GM21576 (cell line): ENCODE data around the gene DZIP1L.
"Not testable (repeated sequence)": the region's sequence is repeated elsewhere in the genome, so short reads cannot be mapped to it uniquely, and the experiment has no call there.

Experiments
- ATAC-seq: cut with Tn5 transposase; IDR thresholded peaks from one replicate; pipeline ENCODE4 v1.9.1; 2021; ENCODE audit warnings: mild to moderate bottlenecking, moderate library complexity; ENCODE audit not compliant: unreplicated experiment

DZIP1L gene

DNA sequence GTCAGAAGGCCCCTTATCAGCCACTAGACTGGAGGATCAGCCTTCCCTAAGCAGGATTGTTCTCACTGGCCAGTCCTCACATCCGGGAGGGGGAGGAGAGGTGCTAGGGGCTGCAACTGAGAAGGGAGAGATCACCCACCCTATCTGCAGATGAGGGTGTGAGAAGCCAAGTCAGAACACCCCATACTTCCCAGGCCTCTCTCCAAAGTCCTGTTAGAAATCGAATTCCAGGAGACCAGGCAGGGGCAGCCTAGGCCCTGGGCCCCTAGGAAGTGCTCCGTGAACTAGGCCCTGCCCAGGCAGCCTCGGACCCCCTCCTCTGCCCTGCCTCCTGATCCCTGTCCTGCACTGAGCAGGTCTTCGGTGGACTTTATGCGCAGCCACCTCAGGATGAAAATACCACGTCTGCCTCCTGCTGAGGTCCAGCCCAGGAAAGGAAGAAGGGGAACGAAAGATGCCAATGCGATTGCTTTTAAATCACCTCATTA, 933 bp downstream of the DZIP1L start:
- no peak for ATAC-seq

DNA sequence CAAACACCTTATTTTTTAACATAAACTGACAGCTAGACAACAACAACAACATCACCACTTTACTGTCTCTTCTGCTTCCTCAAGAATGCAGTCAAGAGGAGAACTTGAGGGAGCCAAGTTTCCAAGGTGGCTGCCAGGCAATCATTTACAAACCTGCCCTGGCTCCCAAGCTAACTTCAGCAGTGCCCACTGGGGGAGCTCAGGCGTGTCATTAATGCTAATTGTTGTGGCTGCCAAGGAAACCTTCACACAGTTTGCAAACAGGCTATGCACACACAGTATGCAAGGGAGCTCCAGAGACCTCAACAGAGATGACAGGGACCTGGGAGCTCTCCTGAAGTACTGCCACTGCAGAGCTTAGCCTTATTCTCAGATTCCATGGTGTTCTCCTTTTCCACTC, 2.1 kb downstream of the DZIP1L start:
- ATAC-seq, result no peak

DNA sequence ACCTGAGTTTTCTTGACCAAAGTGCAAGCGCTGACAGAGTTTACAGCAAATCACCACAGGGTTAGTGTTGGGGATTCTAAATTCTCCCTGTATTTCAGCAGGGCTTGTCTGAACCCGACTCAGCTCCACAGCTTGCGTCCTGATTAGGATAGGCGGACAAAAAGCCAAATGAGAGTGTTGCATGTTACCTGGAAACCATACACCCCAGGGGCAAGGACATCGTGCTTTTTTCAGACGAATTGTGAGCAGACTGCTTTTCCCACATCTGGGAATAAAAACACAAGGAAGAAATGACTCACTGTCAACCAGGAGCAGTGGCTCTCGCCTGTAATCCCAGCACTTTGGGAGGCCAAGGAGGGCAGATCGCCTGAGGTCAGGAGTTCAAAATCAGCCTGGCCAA, 3.0 kb downstream of the DZIP1L start:
- no peak for ATAC-seq

DNA sequence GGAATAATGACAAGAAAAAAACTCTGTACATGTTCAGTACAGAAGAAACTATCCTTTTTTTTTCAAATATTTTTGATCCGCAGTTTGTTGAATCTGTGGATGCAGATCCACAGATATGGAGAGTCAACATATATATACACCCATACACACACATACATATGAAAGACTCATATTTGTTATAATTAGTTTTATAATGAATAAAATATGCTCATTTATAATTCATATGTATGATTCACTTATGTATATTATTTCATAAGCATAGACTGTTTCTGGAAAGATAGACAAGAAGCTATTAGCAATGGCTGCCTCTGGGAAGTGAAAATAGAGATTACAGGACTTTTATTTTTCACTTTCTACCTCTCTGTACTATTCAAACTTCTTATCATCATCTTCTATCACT, 9.8 kb downstream of the DZIP1L start:
- ATAC-seq, result no peak

DNA sequence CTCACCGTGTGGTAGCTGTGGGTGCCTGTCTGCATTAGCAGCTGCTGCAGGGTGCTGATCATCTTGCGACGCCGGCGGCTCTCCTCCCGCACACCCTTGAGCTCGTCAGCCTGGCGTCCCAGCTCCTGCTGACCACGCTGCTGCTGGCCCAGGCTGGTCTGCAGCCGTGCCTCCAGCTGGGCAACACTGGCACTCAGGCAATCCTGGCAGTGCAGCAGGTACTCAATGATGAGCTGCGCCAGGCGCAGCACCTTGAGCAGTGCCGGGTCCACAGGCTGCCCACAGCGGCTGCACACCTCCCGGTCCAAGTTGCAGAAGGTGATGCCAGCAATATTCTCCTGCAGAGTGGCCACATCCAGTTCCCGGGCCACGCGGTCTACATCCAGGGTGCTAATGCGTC, 11.9 kb downstream of the DZIP1L start:
- no peak for ATAC-seq

DNA sequence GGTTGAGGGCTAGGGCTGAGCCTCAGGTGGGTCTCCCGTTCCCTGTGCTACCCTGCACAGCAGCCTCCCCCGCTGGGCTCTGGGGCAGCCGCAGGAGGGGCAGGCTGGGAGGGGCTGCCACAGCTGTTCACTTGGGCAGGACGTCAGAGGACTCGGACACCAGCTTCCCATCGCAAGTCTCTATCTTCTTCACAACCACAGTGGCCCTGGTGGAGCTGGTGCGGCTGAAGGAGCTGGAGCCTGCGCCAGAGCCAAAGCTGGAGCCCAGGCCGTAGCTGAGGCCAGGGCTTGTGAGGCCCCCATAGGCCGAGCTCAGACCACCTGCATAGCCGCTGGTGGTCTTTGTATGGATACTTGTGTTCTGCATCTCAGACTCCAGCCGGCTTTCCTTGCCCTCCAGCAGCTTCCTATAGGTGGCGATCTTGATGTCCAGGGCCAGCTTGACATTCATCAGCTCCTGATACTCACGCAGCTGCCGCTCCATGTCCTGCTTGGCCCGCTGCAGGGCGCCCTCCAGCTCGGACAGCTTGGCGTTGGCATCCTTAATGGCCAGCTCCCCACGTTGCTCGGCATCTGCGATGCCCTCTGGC, 14.0 kb downstream of the DZIP1L start:
- ATAC-seq, result not testable (repeated sequence)

DNA sequence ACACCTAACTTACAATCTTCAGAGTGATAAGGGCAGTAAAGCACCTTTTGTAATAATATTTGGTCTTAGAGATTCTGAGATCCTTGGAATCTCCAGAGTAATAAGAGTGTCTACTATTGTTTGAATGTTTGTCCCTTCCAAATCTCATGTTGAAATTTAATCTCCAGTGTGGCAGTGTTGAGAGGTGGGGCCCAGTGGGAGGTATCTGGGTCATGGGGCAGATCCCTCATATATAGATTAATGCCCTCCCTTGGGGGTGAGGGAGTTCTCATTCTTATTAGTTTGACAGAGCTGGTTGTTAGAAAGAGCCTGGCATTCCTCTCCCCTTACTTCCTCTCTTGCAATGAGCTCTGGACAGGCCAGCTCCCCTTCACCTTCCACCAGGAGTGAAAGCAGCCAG, 16.0 kb downstream of the DZIP1L start:
- ATAC-seq, result no peak

DNA sequence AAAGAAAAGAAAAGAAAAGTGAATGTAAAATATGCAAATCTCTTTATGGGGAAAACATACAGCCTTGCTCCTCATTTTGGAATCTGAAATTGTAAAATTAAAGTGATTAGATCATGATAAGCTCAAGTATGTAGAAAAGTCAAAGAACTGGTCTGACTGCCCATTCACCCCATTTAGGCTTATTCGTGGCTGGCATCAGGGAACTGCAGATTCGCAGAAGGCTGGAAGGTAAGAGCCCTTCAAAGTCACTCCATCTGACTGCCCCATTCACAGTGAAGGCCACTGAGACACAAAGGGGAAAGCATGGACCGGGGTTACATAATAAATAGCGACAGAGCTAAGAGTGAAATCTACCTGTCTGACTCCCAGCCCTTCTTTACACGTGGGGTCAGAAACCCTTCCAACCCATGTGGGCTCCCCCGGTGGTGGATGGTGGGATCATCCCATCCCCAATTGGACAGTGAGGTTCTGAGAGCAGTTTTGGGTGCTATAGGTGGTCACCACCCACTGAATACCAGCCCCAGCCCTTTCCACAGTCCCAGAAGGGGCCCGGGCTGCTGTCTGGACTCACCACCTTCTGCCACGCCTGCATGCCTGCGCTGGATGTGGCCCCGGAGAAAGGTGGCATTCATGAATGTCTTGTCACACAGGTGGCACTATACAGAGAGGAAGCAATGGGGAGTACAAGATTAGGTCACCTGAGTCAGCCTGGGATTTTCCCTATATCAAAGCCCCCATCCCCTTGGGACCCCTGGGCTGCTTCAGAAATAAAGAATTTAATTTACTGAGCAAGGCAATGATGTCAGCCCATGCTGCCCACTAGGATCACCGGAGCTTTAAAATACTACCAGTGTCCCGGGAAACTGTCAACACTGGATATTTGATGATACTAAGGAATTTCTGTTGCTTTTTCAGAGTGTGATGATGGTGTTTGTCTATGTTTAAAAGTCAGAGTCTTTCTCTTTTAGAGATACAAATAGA, 17.9 kb downstream of the DZIP1L start:
- no peak for ATAC-seq

DNA sequence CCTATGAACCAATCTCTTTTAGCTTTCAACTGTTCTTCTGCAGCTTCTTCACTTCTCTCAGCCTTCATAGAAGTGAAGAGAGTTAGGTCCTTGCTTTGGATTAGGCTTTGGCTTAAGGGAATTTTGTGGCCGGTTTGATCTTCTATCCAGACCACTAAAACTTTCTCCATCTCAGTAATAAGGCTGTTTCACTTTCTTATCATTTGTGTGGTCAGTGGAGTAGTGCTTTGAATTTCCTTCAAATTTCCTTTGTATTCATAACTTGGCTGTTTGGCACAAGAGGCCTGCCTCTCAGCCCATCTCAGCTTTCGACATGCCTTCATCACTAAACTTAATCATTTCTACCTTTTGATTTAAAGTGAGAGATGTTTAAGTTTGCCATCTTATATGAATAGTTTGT, 21.7 kb downstream of the DZIP1L start:
- ATAC-seq, result no peak

DNA sequence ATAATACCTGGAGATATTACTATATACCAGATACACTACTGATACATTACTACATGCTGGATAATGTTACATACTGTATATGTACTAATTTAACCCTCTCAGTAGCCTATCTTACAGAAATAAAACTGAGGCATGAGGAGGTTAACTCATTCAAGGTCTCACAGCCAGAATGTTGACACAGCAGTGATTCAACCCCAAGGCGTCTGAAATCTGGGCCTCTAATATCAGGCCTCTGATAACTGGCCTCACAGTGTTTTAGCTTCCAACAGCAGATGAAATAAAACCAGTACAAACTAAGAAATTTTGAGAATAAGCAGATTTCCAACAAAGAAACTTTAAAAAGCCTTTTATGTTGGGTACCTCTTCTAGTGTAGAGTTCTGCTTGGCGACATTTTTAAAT, 23.4 kb downstream of the DZIP1L start:
- no peak for ATAC-seq

DNA sequence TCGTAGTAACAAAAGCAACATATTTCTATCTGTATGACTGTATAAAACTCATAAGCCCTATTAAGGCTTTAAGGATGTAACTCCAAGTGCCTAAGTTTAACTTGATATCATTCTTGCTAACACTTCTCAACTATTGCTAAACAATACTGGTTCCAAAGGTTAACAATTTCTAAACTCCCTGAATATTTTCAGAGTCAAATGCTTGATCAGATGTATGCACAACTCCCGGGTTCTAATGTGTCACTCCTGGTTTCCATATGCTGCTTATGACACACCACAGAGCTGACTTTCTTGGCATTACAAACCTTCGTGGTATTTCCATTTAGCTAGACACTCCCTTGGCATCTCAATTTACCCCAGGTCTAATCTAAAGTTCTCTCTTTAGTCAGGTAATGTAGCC, 26.3 kb downstream of the DZIP1L start:
- ATAC-seq, result no peak

DNA sequence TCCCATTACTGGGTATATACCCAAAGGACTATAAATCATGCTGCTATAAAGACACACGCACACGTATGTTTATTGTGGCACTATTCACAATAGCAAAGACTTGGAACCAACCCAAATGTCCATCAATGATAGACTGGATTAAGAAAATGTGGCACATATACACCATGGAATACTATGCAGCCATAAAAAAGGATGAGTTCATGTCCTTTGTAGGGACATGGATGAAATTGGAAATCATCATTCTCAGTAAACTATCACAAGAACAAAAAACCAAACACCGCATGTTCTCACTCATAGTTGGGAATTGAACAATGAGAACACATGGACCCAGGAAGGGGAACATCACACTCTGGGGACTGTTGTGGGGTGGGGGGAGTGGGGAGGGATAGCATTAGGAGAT, 29.7 kb downstream of the DZIP1L start:
- not testable (repeated sequence) for ATAC-seq

DNA sequence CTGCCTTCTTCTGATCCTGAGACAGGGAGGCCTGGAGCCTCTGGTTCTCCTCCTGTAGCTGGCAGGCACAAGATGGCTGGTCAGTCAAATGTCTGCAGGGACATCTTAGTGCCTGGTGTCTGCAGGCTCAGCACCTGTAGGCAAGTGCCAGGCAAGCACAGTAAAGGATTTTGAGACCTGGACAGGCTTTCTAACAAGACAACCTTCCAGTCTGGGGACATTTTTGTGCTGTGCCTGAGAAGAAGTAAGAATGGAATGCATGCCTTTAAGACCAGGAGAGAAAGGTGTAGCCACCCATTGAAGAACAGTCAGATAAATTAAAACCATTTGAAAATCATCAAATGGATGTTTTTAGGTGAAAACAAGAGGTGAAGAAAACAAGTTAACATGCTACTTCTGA, 31.2 kb downstream of the DZIP1L start:
- ATAC-seq, result no peak

DNA sequence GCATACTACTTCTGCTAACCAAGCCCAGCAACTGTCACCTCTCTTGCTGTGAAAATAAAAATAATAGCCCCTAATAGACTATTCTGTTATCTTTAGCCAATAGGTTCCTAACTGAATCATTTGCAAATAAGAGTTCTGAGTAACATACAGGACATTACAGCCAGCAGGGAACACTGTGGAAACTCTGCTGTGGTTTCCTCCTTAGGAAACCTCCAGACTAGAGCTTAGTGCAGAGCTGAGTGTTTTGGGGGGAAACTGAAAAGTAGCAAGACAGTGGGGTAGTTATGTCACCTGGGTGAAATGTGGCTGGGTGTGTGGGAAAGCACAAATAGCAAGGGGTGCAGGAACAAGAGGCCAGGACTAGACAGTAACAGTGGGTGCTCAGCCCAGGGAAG, 32.4 kb downstream of the DZIP1L start:
- no peak for ATAC-seq

DNA sequence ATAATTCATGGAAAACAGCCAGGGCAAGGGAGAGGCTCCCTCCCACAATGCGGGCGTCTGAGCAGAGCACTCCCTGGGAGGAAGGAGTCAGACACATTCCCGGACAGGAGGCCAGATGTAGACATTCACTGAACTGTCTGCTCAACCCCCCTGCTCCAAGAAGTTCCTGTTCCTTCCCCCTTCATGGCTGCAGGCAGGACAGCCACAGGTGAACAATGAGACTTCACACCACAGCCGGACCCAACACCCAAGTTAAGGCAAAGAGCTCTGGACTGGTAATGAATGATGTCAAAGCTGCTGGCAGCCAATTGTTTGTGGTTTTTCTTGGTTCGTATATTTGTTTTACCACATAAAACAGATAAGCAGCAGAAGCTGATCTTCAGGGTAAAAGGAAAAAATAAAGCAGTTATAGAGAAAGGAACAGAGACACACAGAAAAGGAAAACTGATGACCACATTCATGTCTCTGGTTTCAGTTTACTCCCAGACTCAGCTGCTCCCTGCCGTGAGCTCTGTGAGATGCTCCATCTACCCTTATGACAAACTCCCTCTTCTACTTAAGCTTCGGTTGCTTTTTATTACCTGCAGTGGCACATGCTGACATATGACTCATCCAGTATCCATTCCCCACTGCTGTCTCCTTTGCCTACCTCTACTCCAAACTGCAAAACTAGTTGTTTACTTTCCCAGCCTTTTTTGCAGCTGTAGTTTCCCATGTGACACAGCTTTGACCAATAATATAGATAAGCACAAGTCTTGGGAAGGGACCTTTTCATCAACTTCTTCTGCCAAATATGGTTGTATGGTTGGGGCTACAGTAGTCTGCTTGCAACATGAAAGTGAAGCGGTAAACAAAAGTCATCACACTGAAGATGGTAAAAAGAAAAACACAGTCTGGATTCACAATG, 33.1 kb downstream of the DZIP1L start:
- no peak for ATAC-seq

DNA sequence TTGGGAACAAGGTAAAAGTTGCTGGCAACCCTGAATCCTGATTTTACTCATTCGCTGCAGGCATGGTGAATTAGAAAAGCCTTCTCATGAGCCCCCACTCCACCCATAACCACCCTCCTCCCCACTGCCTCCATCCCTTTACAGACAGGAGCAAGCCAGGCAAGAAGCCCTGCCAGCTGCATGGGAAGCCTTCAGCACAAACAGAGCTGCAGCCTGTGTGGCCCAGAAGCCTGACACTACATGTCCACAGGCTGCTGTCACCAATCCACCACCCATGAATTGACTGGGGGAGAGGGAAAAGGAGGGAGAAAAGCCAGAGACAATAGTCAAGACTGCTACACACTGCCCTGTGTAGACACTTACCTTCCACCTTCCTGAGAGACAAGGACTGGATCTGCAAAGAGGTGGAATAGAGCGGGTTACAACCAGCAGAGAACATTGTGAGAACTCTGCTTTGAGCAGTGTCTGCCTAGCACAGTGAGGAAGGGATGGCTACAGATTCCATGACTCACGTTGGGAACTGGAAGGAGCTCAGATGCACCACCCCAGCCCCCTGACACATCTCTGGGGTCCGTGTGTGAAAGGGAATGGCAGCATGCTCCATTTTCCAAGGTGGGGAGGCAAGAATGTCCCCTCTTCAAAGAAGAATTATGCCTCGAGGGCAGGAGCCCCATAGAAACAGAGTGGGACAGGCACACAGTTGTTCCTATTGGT, 33.9 kb downstream of the DZIP1L start:
- ATAC-seq, result no peak

DNA sequence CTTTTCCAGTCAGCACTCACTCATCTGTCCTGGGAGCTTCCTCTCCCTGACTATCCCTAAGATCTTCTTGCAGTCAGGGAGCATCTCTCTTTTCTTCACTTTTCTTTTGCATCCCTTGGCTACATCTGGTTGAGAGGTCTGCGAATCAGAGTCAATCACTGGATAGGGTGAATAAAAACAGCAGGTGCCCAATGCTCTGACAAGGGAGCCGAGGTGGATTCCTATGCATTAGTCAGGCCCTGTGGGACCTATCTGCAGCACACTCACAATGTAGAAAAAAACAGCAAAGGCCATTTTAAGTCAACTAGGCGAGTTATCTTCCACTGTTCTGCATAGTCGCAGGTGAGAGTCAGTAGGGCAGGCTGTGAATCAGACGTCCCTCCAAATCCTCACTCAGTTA, 35.5 kb downstream of the DZIP1L start:
- no peak for ATAC-seq

DNA sequence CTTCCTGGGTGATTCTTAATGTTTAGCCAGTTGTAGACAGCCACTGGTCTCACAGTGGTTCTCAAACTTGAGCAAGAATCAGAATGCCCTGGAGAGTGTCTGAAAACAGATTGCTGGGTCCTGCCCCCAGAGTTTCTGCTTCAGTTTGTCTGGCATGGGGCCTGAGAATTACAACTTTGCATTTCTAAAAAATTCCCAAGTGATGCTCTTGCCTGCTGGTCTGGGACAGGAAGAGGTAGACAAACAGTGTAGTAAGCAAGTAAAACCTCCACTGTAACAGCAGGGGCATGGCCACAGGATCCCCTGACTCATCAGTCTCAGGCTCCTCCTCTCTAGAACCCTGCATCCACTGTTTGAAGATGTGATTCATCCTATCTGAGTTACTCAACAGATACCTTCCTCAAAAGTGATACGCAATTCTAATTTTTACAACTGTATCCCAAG, 36.5 kb downstream of the DZIP1L start:
- ATAC-seq, result no peak

DNA sequence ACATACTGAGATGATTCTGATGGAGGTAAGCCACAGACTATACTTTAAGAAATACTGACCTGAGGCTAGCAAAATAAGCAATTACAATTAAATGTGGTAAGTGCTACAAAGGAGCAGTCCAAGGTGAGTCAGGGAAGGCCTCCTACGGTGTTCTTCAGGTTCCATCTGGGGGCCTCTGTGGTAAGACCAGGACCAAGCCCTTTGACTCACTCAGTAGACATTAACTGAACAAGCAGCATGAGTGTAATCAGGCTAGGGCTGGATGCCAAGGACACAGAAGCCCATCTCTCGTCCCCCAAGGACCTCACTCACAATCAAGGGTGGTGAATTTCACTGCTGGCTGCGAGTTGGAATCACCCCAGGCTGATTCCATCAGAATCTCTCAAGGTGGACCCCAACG, 37.3 kb downstream of the DZIP1L start:
- no peak for ATAC-seq

DNA sequence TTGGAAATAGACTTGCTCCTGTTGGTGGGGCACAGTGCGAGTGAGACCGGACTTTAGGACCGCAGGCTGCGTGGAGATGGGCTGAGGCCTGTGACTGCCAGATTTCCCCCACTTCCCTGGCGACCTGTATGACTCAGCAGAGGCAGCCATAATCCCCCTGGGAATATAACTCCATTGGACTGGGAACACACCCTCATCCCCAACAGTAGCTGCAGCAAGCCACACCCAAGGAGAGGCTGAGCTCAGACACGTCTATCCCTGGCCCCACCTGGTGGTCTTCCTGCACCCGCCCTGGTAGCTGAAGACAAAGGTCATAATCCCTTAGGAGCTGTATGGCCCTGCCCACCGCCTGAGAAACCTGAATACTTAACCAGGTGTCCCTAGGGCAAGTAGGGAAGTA, 42.6 kb downstream of the DZIP1L start:
- no peak for ATAC-seq

DNA sequence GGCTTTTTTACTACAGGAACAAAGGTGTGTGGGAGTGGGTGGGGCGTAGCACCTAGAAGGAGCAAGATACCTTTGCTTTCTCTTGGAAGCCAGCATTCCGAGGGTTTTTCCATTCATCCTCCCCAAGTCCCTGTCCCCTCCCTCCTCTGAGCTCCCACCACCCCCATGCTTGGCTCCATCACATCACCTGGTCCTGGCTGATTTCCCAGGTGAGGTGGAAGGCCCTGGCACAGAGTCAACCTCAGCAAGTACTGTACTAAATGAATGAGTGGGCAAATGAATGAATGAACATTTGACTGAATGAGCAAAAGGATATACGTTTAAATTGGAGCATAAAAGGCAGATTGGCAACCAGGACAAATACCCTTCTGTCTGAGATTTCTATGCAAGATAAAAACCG, 45.4 kb downstream of the DZIP1L start:
- no peak for ATAC-seq
